ENCODE measurements around the gene HK2.
"Not testable (repeated sequence)": the region's sequence is repeated elsewhere in the genome, so short reads cannot be mapped to it uniquely, and the experiment has no call there.

HK2 gene

GRCh38 chr2:74833418-74834233, at the start of gene HK2:
Gene HK2 (plus strand): TSS chr2:74834127. CDS start chr2:74834581, 454 bp downstream.
- DNase-seq, result peak; percentile 91

GRCh38 chr2:74789271-74789670, 44.7 kb upstream of the HK2 start:
- DNase-seq, result no peak

- DNase-seq, result no peak
Observed at GRCh38 chr2:74792282-74792681, 41.6 kb upstream of the HK2 start.

GRCh38 chr2:74794878-74795277, 39.0 kb upstream of the HK2 start:
- DNase-seq, result not testable (repeated sequence)

- DNase-seq, result no peak
Observed at GRCh38 chr2:74806355-74806839, 27.5 kb upstream of the HK2 start.

GRCh38 chr2:74806920-74807319, 27.0 kb upstream of the HK2 start:
- DNase-seq, result no peak

- DNase-seq, result no peak
Observed at GRCh38 chr2:74812787-74813590, 20.9 kb upstream of the HK2 start.

GRCh38 chr2:74814102-74814501, 19.8 kb upstream of the HK2 start:
- no peak for DNase-seq

GRCh38 chr2:74815941-74816340, 18.0 kb upstream of the HK2 start:
- DNase-seq, result no peak

GRCh38 chr2:74816540-74817303, 17.2 kb upstream of the HK2 start:
- peak; percentile 19 for DNase-seq

- no peak for DNase-seq
Observed at GRCh38 chr2:74817304-74817675, 16.6 kb upstream of the HK2 start.

GRCh38 chr2:74819702-74820101, 14.2 kb upstream of the HK2 start:
- DNase-seq, result no peak

GRCh38 chr2:74821177-74822126, 12.5 kb upstream of the HK2 start:
- DNase-seq, result no peak

GRCh38 chr2:74822771-74823566, 11.0 kb upstream of the HK2 start:
- DNase-seq, result no peak

GRCh38 chr2:74824679-74825078, 9.2 kb upstream of the HK2 start:
- no peak for DNase-seq

- DNase-seq, result no peak
Observed at GRCh38 chr2:74828543-74828942, 5.4 kb upstream of the HK2 start.

- DNase-seq, result no peak
Observed at GRCh38 chr2:74831693-74832530, 2.0 kb upstream of the HK2 start.

GRCh38 chr2:74834234-74834791, 386 bp downstream of the HK2 start:
- peak; percentile 83 for DNase-seq
